ENCODE results near the gene LAMB1. TPM values are rescaled to one million over a fixed set of nuclear protein-coding genes. Genes with fewer than 3 reads are reported as not detected.
"Not testable (repeated sequence)": the region's sequence is repeated elsewhere in the genome, so short reads cannot be mapped to it uniquely, and the experiment has no call there.

LAMB1 gene
- total RNA-seq, 4 donors from 2014 or later = 76.7 to 216 (median 84.6) TPM

GRCh38 chr7:107889992-107890391, 113.0 kb downstream of the LAMB1 start:
- Histone ChIP-seq H3K27me3 (no peaks in the 10 kb centered on the region), H3K36me3 (peaks cover 6% of the 10 kb centered on the region), H3K9me3 (no peaks in the 10 kb centered on the region), H3K27ac (peak overlapping the region; percentile 97), H3K4me1 (peaks cover 40% of the 10 kb centered on the region), H3K4me3 (no peak overlapping the region)
- no peak for DNase-seq (ENCODE audit: low spot score in 2 of 2)
- WGBS = 42% methylated on average over 3 of the region's 3 CpGs
- TF ChIP-seq POLR2A (IDR thresholded peaks at IDR 0.05) (no peak), EP300 (IDR thresholded peaks at IDR 0.05) (no peak), POLR2AphosphoS5 (IDR thresholded peaks at IDR 0.05) (no peak)
- TF ChIP-seq, protein P1, sequence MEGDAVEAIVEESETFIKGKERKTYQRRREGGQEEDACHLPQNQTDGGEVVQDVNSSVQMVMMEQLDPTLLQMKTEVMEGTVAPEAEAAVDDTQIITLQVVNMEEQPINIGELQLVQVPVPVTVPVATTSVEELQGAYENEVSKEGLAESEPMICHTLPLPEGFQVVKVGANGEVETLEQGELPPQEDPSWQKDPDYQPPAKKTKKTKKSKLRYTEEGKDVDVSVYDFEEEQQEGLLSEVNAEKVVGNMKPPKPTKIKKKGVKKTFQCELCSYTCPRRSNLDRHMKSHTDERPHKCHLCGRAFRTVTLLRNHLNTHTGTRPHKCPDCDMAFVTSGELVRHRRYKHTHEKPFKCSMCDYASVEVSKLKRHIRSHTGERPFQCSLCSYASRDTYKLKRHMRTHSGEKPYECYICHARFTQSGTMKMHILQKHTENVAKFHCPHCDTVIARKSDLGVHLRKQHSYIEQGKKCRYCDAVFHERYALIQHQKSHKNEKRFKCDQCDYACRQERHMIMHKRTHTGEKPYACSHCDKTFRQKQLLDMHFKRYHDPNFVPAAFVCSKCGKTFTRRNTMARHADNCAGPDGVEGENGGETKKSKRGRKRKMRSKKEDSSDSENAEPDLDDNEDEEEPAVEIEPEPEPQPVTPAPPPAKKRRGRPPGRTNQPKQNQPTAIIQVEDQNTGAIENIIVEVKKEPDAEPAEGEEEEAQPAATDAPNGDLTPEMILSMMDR (IDR thresholded peaks at IDR 0.05) = no peak

- not testable (repeated sequence) for H3K27me3 ChIP-seq; H3K27ac ChIP-seq; DNase-seq (ENCODE audit: low spot score in 2 of 2); H3K36me3 ChIP-seq; H3K4me3 ChIP-seq; H3K9me3 ChIP-seq
- peaks cover 21% of the 10 kb centered on the region for H3K4me1 ChIP-seq
- WGBS = 84% methylated on average over 12 of the region's 22 CpGs
Measured at GRCh38 chr7:107887827-107888226, 115.1 kb downstream of the LAMB1 start.

- 56% methylated on average over 6 of the region's 6 CpGs for WGBS
- Histone ChIP-seq H3K4me1 (peaks cover 7% of the 10 kb centered on the region), H3K4me3 (no peak overlapping the region), H3K27ac (no peak overlapping the region), H3K27me3 (no peaks in the 10 kb centered on the region), H3K9me3 (no peaks in the 10 kb centered on the region), H3K36me3 (no peaks in the 10 kb centered on the region)
- no peak for DNase-seq (ENCODE audit: low spot score in 2 of 2)
- TF ChIP-seq, protein P1 (IDR thresholded peaks at IDR 0.05) = no peak
- TF ChIP-seq POLR2AphosphoS5 (IDR thresholded peaks at IDR 0.05) (no peak), EP300 (IDR thresholded peaks at IDR 0.05) (no peak), POLR2A (IDR thresholded peaks at IDR 0.05) (no peak)
Measured at GRCh38 chr7:107884066-107884818, 118.7 kb downstream of the LAMB1 start.

GRCh38 chr7:107882766-107883165, 120.2 kb downstream of the LAMB1 start:
- TF ChIP-seq EP300 (IDR thresholded peaks at IDR 0.05) = no peak
- TF ChIP-seq POLR2AphosphoS5 (IDR thresholded peaks at IDR 0.05) = no peak
- TF ChIP-seq, protein P1 (IDR thresholded peaks at IDR 0.05) = no peak
- no peak for TF ChIP-seq POLR2A (IDR thresholded peaks at IDR 0.05)
- DNase-seq (ENCODE audit: low spot score in 2 of 2) = no peak
- Histone ChIP-seq H3K36me3 (no peaks in the 10 kb centered on the region), H3K9me3 (no peaks in the 10 kb centered on the region), H3K4me1 (peaks cover 9% of the 10 kb centered on the region), H3K4me3 (no peak overlapping the region), H3K27ac (no peak overlapping the region), H3K27me3 (no peaks in the 10 kb centered on the region)
- 65% methylated on average over 2 of the region's 2 CpGs for WGBS

GRCh38 chr7:107879400-107880035, 123.4 kb downstream of the LAMB1 start:
- no peak overlapping the region for H3K4me3 ChIP-seq
- no peak overlapping the region for H3K27ac ChIP-seq
- no peaks in the 10 kb centered on the region for H3K36me3 ChIP-seq
- TF ChIP-seq, protein P1 (IDR thresholded peaks at IDR 0.05) = peak; percentile 55 to 63
- no peak for TF ChIP-seq EP300 (IDR thresholded peaks at IDR 0.05)
- TF ChIP-seq POLR2A (IDR thresholded peaks at IDR 0.05) = no peak
- H3K9me3 ChIP-seq = no peaks in the 10 kb centered on the region
- no peak for DNase-seq (ENCODE audit: low spot score in 2 of 2)
- WGBS = 6% methylated on average over 3 of the region's 3 CpGs
- no peaks in the 10 kb centered on the region for H3K27me3 ChIP-seq
- peaks cover 9% of the 10 kb centered on the region for H3K4me1 ChIP-seq

All from suprapubic skin (tissue), 4 donors.